NCI-H345 treated with DMSO at 0.1 percent for 48 hours (cell line): Measurements from ENCODE around the gene HTRA3.
"Not testable (repeated sequence)": the region's sequence is repeated elsewhere in the genome, so short reads cannot be mapped to it uniquely, and the experiment has no call there.

Experiments
- DNase-seq: peaks from one replicate; lab custom pipeline; 2025; ENCODE audit not compliant: unreplicated experiment; lab: John Stamatoyannopoulos, UW

The HTRA3 gene

GRCh38 chr4:8338351-8338961 is 68.9 kb downstream of the HTRA3 start:
- DNase-seq = no peak

DNA sequence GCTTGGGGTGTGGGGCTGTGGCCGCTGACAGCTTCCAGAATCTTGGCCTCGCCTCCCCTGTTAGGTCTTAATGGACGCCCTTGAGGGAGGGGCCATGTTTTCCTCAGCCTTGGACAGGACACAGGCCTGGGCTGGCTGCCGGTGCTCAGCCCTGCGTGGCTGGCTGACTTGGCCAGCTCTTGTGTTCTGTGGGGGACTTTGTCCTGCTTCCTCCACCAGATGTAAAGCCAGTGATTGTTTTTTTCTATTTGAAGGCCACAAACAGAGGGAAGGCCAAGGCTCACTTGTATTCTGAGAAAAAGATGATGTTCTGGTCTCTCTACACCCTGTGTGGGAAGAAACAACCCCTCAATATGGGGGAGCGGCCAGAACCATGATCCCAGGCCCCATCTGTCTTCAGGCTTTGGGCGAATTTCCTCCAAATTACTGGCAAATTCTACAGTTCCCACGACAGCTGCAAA is 71.3 kb downstream of the HTRA3 start:
- DNase-seq = no peak

- not testable (repeated sequence) for DNase-seq
These were observed 71.7 kb downstream of the HTRA3 start for GRCh38 chr4:8341281-8341680.

DNA sequence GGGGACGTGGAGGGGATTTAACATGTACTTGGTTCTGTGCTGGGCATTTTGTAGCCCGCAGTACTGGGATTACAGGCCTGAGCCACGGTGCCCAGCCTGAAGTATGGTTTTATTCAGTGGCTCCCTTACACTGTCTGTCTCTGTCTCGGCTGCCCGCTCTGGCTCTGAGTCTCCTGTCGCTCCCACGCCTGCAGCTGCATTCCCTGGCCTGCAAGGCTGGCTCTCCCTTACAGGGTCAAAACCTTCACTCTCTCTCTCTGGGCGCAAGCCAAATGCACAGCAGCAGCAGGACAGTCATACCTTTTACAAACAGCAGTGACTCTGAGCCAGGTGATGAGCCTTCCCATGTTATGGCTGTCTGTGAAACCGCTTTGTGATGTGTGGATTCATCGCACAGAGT is 72.1 kb downstream of the HTRA3 start:
- DNase-seq = no peak

- DNase-seq = no peak
These were observed 73.2 kb downstream of the HTRA3 start for GRCh38 chr4:8342651-8343261.

DNA sequence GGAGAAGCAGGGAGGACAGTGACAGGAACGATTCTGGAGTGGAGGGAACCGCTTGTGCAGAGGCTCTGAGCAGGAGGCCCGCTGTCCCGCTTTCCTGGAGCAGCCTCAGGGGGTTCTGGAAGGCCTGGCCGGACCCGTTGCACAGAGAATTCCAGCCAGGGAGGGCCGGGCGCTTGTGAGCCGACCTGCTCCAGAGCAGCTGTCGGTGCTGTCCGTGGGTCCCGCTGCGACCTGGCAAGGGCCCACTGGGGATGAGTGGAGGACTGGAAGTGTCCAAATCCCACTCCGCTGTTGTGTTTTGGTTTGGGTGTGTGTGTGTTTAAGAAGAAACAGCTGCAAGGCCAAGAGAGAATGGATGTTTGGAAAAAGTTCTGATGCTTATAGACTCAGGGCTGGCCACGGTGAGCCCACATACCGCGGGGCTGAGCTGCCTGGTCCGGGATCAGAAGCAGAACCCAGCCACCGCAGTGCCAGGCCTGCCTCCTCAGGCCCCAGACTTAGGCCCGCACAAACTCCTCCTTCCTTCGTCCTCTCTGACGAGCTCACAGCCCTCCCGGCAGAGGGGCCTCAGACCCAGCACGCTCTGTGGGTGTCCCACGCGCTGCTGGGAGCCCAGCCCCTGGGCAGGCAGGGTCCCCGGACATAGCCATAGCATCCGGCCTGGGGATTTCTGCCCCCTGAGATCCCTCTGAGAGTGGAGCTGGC is 73.9 kb downstream of the HTRA3 start:
- DNase-seq = no peak

- no peak for DNase-seq
These were observed 74.4 kb downstream of the HTRA3 start for GRCh38 chr4:8343967-8344331.

DNA sequence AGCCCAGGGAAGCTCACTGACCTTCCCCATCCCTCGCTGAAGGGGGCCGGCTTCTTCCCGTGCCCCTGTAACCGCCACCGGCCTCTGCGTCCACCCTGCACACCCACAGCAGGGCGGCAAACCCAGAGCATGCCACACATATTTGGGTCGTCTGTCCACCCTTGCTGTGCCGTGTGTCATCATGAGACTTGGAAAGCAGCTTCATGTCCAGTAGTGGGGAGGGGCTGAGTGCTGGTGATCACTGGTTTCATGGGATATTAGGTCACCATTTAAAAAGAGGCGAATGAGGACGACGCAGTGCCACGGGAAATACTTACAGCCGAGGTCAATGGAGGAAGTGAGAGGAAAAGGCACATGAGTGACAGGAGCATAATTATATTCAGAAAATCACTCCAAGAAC is 74.8 kb downstream of the HTRA3 start:
- no peak for DNase-seq

DNA sequence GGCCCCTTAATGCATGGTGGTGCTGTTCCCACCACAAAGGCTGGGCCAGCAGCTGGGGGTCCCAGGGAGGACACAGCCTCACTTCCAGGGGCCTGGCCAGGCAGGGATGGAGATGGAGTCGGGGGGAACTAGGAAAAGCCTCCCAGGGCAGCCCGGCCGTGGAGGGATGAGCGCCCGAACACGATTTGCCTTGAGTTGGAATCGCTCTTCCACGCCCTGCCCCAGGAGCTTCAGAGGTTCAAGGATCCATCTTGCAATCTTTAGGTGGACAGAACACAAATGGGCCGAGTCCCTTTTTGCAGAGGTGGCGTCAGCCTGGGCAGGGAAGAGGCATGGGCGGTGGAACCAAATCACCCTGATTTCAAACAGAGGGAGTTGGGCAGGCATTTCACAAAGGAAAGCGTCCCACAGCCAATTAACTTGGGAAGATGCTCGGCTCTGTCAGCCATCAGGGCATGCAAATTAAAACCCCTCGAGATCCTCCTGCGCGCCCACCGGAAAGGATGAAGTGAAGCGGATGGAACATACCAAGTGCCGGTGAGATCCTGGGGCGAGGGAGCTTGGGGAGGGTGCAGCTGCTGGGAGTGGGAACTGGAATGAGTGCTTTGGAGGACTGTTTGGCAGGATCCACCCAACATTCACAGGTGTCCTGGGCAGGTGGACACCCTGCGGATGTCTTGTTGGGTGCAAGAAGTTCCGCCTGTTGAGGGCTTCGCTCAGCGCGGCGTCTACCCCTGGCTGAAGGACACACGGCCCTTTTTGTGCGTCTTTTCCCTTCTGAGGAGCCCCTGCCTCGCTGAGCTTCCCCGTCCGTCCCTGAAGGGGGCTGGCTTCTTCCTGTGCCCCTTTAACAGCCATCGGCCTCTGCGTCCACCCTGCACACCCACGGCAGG is 75.7 kb downstream of the HTRA3 start:
- DNase-seq = no peak

DNA sequence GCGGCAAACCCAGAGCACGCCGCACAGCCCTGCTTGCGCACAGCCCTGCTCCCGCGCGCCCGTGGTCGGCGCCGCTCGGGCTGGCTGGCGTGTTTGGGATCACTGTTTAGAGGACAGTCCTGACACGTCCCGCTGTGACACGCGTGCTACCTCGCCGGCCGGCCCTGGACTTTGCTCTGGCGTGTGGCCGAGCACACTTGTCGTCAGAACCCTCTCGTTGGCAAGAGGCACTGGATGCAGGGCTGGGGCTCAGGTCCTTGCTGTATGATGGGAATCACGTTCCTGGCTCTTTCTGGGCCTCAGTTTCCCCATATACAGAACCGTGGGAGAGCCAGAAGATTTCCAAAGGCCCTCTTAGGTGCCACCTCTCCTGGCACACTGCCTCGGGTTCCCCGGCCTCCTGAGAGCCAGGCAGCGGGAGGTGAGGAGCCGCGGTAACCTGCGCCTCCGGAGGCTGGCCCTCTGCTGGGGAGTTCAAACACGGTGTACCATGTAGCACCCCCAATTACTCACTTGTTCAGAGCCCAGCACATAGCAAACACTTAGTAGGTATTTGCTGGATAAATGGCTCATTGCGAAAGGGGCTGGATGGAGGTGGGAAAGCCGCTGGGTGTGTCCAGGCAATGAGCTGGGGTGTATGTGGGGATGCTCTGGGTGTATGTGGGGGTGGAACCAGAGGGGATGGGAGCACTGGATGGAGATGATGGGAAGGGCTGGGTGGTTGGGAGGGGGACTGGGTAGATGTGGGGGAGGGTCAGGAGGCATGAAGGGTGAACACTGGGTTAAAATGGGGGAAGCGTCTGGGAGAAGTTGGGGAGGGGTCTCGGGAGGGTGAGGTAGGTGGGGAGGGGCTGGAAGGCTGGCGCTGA is 76.6 kb downstream of the HTRA3 start:
- no peak for DNase-seq

GRCh38 chr4:8346838-8347605 is 77.5 kb downstream of the HTRA3 start:
- no peak for DNase-seq

DNA sequence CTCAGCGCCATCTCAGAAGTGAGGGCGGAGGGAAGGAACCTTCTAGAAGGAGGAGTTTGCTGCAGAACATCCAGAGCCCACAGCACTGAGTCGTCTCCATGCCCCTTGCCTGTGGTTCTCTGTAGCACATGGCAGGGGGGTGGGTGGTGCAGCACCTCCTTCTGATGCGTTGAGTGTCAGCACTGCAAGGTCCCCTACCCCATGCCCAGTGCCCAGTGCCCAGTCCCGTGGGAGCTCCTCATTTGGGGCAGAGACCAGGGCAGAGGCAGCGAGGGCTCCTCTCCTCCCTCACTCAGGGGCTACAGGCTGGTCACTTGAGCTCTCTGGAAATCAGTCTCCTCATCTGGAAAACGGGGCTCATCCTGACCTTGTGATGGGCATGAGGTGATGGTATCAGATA is 78.1 kb downstream of the HTRA3 start:
- DNase-seq = no peak

GRCh38 chr4:8348071-8348470 is 78.5 kb downstream of the HTRA3 start:
- no peak for DNase-seq

DNA sequence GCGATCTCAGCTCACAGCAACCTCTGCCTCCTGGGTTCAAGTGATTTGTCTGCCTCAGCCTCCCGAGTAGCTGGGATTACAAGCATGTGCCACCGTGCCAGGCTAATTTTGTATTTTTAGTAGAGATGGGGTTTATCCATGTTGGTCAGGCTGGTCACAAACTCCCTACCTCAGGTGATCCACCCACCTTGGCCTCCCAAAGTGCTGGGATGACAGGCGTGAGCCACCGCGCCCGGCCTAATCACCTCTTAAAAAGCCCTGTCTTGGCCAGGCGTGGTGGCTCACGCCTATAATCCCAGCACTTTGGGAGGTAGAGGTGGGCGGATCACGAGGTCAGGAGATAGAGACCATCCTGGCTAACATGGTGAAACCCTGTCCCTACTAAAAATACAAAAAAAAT is 79.7 kb downstream of the HTRA3 start:
- not testable (repeated sequence) for DNase-seq

DNA sequence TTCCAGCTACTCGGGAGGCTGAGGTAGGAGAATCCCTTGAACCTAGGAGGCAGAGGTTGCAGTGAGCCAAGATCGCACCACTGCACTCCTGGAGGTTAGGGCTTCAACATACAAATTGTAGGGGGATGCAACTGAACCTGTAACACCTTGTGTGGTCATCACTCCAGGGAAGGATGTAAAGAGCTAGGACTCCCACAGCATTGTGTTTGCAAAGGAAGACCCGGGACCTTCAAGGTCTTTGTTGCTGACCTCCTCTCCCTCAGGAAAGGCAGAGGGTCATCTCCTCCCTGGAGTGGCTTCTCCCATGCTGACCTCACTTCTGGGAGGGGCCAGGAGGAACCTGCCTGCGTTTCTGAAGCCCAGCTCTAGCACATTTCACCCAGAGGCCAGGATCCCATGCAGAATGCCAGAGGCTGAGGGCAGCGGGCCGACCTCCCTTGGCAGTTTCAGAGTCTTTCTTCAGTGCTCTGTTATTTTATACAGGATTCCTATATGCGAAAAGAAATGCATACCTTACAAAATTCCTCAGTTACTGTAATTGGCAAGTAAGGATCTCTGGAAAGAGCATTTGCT is 80.2 kb downstream of the HTRA3 start:
- DNase-seq = no peak

- DNase-seq = no peak
These were observed 80.8 kb downstream of the HTRA3 start for GRCh38 chr4:8350352-8350751.

DNA sequence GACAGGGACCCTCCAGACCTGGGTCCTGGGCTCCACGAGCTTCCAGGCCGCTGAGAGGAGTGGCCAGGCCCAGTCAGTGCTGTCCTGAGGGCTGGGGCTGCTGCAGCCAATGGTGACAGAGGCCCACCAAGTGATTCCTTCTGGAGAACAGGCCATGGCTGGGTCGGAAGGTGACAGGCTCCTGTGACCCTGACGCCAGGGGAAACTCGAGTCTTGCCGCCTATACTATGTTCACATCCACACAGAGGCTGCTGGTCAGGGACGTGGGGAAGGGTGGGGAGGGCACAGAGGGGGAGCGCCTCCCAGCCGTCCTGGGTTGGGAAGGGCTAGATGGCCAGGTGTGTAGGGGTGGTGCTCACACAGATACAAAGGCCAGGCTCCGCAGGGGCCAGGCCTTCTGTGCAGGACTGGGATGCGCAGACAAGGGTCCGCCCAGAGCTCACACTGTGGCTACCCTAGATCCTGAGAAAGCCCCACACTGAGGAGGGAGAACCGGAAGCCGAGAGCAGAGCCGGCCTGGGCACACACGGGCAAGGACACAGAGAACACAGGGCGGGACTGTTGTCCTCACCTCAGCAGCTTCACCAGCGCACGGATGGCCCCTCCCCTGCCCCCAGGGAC is 81.4 kb downstream of the HTRA3 start:
- no peak for DNase-seq

- DNase-seq = no peak
These were observed 82.4 kb downstream of the HTRA3 start for GRCh38 chr4:8351931-8352367.
